ENCODE results near the gene EDA. TPM values are rescaled to one million over a fixed set of nuclear protein-coding genes. Genes with fewer than 3 reads are reported as not detected.

Gene EDA
- total RNA-seq, 1 experiment from 2014 or later: 5.2 TPM

DNA sequence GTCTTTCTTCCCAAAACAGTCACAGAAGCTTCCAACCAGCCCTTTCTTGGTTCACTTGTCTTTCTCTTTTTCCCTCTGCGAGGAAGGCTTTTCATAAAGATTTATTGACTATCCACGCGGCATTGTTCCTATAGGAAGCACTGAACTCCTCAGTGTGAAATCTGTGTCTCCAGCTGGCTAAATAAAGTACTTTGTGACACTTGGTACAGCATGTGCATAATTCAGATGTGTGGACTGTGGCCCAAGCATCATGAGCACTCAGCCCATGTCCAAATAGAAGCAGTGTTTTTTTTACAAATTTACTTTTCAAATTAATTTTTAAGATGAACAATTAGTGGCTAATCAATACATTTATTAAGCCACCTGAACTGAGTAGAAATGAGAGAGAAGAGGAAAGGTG, 146.4 kb downstream of the EDA start:
- no peaks in the 10 kb centered on the region for H3K4me1 ChIP-seq (ENCODE audit: control insufficient read depth in 1 of 2, insufficient read depth in 2 of 2, low read length in 2 of 2)
- no peak overlapping the region for H3K4me2 ChIP-seq (ENCODE audit: low read length)
- H2AFZ ChIP-seq (ENCODE audit: low read depth, low read length, poor library complexity, severe bottlenecking): no peak overlapping the region
- no peak overlapping the region for H3K27ac ChIP-seq (ENCODE audit: low read depth, low read length)
- no peaks in the 10 kb centered on the region for H3K9me3 ChIP-seq (ENCODE audit: control insufficient read depth in 1 of 2, insufficient read depth in 1 of 2, low read depth in 1 of 2, low read length in 2 of 2)
- intact Hi-C loops (cut with micrococcal nuclease): no loop called here
- no peak overlapping the region for H3K4me3 ChIP-seq (replicated peaks in 1 of 2; ENCODE audit: low read depth in 1 of 2, low read length in 2 of 2)
- BruUV-seq (replicated peaks): no TSS peak
- ChIA-PET POLR2A (no interaction called here), RAD21 (ENCODE audit: low non-redundant PET in 1 of 2, low total read pairs in 2 of 2, uncharacterized antibody in 2 of 2, unreplicated experiment in 2 of 2) (no interaction called here), CTCF (no interaction called here)
- no peak overlapping the region for H3K9ac ChIP-seq (ENCODE audit: low read length)
- H3K79me2 ChIP-seq (ENCODE audit: insufficient read depth, low read length): no peaks in the 10 kb centered on the region
- DNase-seq (ENCODE audit: low read depth, low spot score) (no peak), ATAC-seq (no peak)
- no peaks in the 10 kb centered on the region for H3K27me3 ChIP-seq (ENCODE audit: insufficient read depth, low read length)
- no peak for TF ChIP-seq FOSL1 (IDR thresholded peaks at IDR 0.05; ENCODE audit: low read depth)
- TF ChIP-seq CBX3 (IDR thresholded peaks at IDR 0.05; ENCODE audit: low read depth): no peak
- no peak for TF ChIP-seq RAD21 (IDR thresholded peaks at IDR 0.05; ENCODE audit: low read depth)
- TF ChIP-seq ZFX (IDR thresholded peaks at IDR 0.05): no peak
- no peak for TF ChIP-seq SIN3A (IDR thresholded peaks at IDR 0.05; ENCODE audit: low read depth)
- no peak for TF ChIP-seq EGR1 (IDR thresholded peaks at IDR 0.05; ENCODE audit: low read depth)
- no peak for TF ChIP-seq CEBPB (IDR thresholded peaks at IDR 0.05; ENCODE audit: low read depth)
- no peak for TF ChIP-seq ELF1 (IDR thresholded peaks at IDR 0.05; ENCODE audit: borderline replicate concordance, low read depth)
- no peak for TF ChIP-seq POLR2AphosphoS5 (IDR thresholded peaks at IDR 0.05; ENCODE audit: low read depth, low read length)
- TF ChIP-seq JUND (IDR thresholded peaks at IDR 0.05): no peak
- TF ChIP-seq, protein P1, sequence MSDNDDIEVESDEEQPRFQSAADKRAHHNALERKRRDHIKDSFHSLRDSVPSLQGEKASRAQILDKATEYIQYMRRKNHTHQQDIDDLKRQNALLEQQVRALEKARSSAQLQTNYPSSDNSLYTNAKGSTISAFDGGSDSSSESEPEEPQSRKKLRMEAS (IDR thresholded peaks at IDR 0.05): no peak
- TF ChIP-seq, protein P2, sequence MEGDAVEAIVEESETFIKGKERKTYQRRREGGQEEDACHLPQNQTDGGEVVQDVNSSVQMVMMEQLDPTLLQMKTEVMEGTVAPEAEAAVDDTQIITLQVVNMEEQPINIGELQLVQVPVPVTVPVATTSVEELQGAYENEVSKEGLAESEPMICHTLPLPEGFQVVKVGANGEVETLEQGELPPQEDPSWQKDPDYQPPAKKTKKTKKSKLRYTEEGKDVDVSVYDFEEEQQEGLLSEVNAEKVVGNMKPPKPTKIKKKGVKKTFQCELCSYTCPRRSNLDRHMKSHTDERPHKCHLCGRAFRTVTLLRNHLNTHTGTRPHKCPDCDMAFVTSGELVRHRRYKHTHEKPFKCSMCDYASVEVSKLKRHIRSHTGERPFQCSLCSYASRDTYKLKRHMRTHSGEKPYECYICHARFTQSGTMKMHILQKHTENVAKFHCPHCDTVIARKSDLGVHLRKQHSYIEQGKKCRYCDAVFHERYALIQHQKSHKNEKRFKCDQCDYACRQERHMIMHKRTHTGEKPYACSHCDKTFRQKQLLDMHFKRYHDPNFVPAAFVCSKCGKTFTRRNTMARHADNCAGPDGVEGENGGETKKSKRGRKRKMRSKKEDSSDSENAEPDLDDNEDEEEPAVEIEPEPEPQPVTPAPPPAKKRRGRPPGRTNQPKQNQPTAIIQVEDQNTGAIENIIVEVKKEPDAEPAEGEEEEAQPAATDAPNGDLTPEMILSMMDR (IDR thresholded peaks at IDR 0.05 in 2 of 3, conservative IDR thresholded peaks at IDR 0.05 in 1 of 3; ENCODE audit: borderline replicate concordance in 1 of 3, insufficient read depth in 1 of 3, low read depth in 2 of 3, low read length in 2 of 3): no peak
- no peak for TF ChIP-seq ATF3 (IDR thresholded peaks at IDR 0.05)
- no peak for TF ChIP-seq SP1 (IDR thresholded peaks at IDR 0.05; ENCODE audit: low read depth)
- TF ChIP-seq, protein P3, sequence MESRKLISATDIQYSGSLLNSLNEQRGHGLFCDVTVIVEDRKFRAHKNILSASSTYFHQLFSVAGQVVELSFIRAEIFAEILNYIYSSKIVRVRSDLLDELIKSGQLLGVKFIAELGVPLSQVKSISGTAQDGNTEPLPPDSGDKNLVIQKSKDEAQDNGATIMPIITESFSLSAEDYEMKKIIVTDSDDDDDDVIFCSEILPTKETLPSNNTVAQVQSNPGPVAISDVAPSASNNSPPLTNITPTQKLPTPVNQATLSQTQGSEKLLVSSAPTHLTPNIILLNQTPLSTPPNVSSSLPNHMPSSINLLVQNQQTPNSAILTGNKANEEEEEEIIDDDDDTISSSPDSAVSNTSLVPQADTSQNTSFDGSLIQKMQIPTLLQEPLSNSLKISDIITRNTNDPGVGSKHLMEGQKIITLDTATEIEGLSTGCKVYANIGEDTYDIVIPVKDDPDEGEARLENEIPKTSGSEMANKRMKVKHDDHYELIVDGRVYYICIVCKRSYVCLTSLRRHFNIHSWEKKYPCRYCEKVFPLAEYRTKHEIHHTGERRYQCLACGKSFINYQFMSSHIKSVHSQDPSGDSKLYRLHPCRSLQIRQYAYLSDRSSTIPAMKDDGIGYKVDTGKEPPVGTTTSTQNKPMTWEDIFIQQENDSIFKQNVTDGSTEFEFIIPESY (IDR thresholded peaks at IDR 0.05; ENCODE audit: extremely low read depth, insufficient replicate concordance, low read length): no peak
- TF ChIP-seq EZH2phosphoT487 (IDR thresholded peaks at IDR 0.05; ENCODE audit: borderline replicate concordance): no peak
- H4K20me1 ChIP-seq (ENCODE audit: insufficient read depth): no peaks in the 10 kb centered on the region
- no peaks in the 10 kb centered on the region for H3K9me2 ChIP-seq (ENCODE audit: insufficient read depth)
- no peaks in the 10 kb centered on the region for H3K36me3 ChIP-seq (ENCODE audit: control insufficient read depth in 1 of 2, insufficient read depth in 2 of 2, low read length in 2 of 2)
